K562 (cell line): ENCODE measurements around the gene GMEB2. TPM values are rescaled to one million over a fixed set of nuclear protein-coding genes. Genes with fewer than 3 reads are reported as not detected.

ENCODE experiments used
- ATAC-seq: fragments of 200-7000 bp; cut with Tn5 transposase; 3 replicates; pipeline ENCODE4 v1.9.1; 2020; ENCODE audit warnings: moderate library complexity
- BruUV-seq: library from RNA; stranded (reverse); fragments of 400-500 nt; replicated peaks from 2 replicates; lab custom pipeline; 2021; lab: Mats Ljungman, UMichigan
- CTCF ChIA-PET: fragments of 300-600 bp; formaldehyde crosslinking; extraction: SDS; loops from one replicate; lab custom pipeline; 2021; ENCODE audit warnings: low intra/inter-chr PET ratio; lab: Yijun Ruan, JAX
- POLR2A ChIA-PET: fragments of 300-600, 350-650 bp; sonication (Branson Sonifier 250); formaldehyde crosslinking; extraction: SDS; loops from one replicate; lab custom pipeline; 2021; ENCODE audit warnings: antibody characterized with exemption, inconsistent platforms; lab: Yijun Ruan, JAX
- DNase-seq, 4 experiments: peaks; one replicate each; pipeline versions ENCODE4 v3.0.0 to v3.0.0-alpha.2; 2011 to 2018; ENCODE audit warnings: low spot score in 3 of 4, mixed read lengths in 3 of 4; ENCODE audit errors: extremely low read depth in 1 of 4
- FAIRE-seq: peaks from 2 replicates; lab custom pipeline; 2011; peaks lifted over from hg19 to GRCh38; lab: Jason Lieb, UNC
- H2AFZ ChIP-seq: 2 replicates; pipeline ENCODE4 v1.6.0; 2011; ENCODE audit warnings: low read depth, low read length, control low read depth, inconsistent platforms
- H3K27ac ChIP-seq: fragments of 200-600 bp; 3 replicates; pipeline ENCODE4 v1.8.0; 2011; ENCODE audit warnings: low read depth, mild to moderate bottlenecking, control low read depth, inconsistent platforms, low read length, moderate library complexity, mixed read lengths; ENCODE audit errors: extremely low read depth
- H3K27me3 ChIP-seq, 2 experiments: fragments of 300-600 bp in 1 of 2; 2 replicates in 1 of 2; 3 replicates in 1 of 2; pipeline versions ENCODE4 v1.6.0 to v1.8.0; 2011; ENCODE audit warnings: inconsistent platforms in 2 of 2, low read length in 2 of 2, mild to moderate bottlenecking in 1 of 2, mixed read lengths in 1 of 2, moderate library complexity in 1 of 2; ENCODE audit not compliant: control insufficient read depth in 2 of 2, insufficient read depth in 2 of 2
- H3K36me3 ChIP-seq: fragments of 300-600 bp; 3 replicates; pipeline ENCODE4 v1.8.0; 2011; ENCODE audit warnings: mild to moderate bottlenecking, low read length, inconsistent platforms; ENCODE audit not compliant: control insufficient read depth, insufficient read depth
- H3K4me1 ChIP-seq, 2 experiments: fragments of 200-600 bp in 1 of 2; replicated peaks in 1 of 2; 2 replicates in 1 of 2; 3 replicates in 1 of 2; pipeline versions ENCODE4 v1.5.1 to v1.8.0; 2011; ENCODE audit warnings: inconsistent platforms in 2 of 2, low read length in 2 of 2, mild to moderate bottlenecking in 1 of 2, mixed read lengths in 1 of 2, moderate library complexity in 1 of 2; ENCODE audit not compliant: control insufficient read depth in 2 of 2, insufficient read depth in 2 of 2
- H3K4me2 ChIP-seq: 2 replicates; pipeline ENCODE4 v1.6.1; 2011; ENCODE audit warnings: low read length, control low read depth, inconsistent platforms, mixed read lengths; ENCODE audit not compliant: insufficient read depth
- H3K4me3 ChIP-seq: fragments of 200-600 bp; sonication (generic), shearing (Covaris generic); 2 replicates; pipeline ENCODE4 v1.5.1; 2016; ENCODE audit warnings: control low read depth, inconsistent platforms
- H3K79me2 ChIP-seq: fragments of 200-600 bp; 3 replicates; pipeline ENCODE4 v1.8.0; 2011; ENCODE audit warnings: low read length, inconsistent platforms; ENCODE audit not compliant: control insufficient read depth, insufficient read depth
- H3K9ac ChIP-seq, 2 experiments: 2 replicates each; pipeline versions ENCODE4 v1.6.0 to v1.6.1; 2011; ENCODE audit warnings: low read depth in 2 of 2, low read length in 2 of 2, control low read depth in 1 of 2, inconsistent platforms in 1 of 2, mild to moderate bottlenecking in 1 of 2, mixed read lengths in 1 of 2; ENCODE audit not compliant: insufficient read depth in 1 of 2
- H3K9me1 ChIP-seq: one replicate; pipeline ENCODE4 v1.6.0; 2011; ENCODE audit warnings: inconsistent platforms, mild to moderate bottlenecking, low read length, moderate library complexity; ENCODE audit not compliant: control insufficient read depth, insufficient read depth
- H3K9me3 ChIP-seq: replicated peaks from 2 replicates; pipeline ENCODE4 v1.5.1; 2011; ENCODE audit warnings: low read depth, low read length, inconsistent platforms; ENCODE audit not compliant: control insufficient read depth, insufficient read depth
- H4K20me1 ChIP-seq: replicated peaks from 2 replicates; pipeline ENCODE4 v1.6.1; 2011; ENCODE audit warnings: low read length, inconsistent platforms, mixed read lengths; ENCODE audit not compliant: control insufficient read depth, insufficient read depth
- ILK ChIP-seq: fragments of 450-650 bp; IDR thresholded peaks from 2 replicates; pipeline ENCODE4 v1.6.1; 2016; ENCODE audit warnings: missing genetic modification characterization, low read depth, mild to moderate bottlenecking, missing compliant biosample characterization, moderate library complexity, borderline replicate concordance
- TAF15 ChIP-seq: fragments of 200-400 bp; formaldehyde crosslinking; IDR thresholded peaks from 2 replicates; pipeline ENCODE4 v1.6.1; 2017; ENCODE audit warnings: mild to moderate bottlenecking, low read depth, low read length, moderate library complexity
- YBX1 ChIP-seq: fragments of 450-650 bp; IDR thresholded peaks from 2 replicates; pipeline ENCODE4 v1.7.1; 2016; ENCODE audit warnings: mild to moderate bottlenecking
- ZC3H11A ChIP-seq: IDR thresholded peaks from 2 replicates; pipeline ENCODE4 v1.6.1; 2012; ENCODE audit warnings: low read depth, low read length, improper control_type of control experiment
- ZKSCAN3 ChIP-seq: fragments of 250-450 bp; sonication (Bioruptor Pico); IDR thresholded peaks from 2 replicates; pipeline ENCODE4 v1.4.0; 2020
- WGBS: fragments of 100-300 bp; shearing (Covaris generic); methylation state at CpG from one replicate; pipeline ENCODE4 v1.1.6; 2016; ENCODE audit warnings: low coverage, mixed read lengths; ENCODE audit not compliant: insufficient coverage; ENCODE audit errors: missing lambda C conversion rate; 5-methylcytosine and 5-hydroxymethylcytosine counted together
- in situ Hi-C: fragments of 300-500 bp; cut with MboI; formaldehyde crosslinking; loops from 4 replicates; pipeline ENCODE4 v1.15.0; 2018; ENCODE audit warnings: inconsistent platforms, mixed read lengths
- intact Hi-C: fragments of 100-400 bp; cut with micrococcal nuclease; formaldehyde crosslinking; loops from 2 replicates; pipeline ENCODE4 v1.14.2; 2022
- polyA plus RNA-seq, 8 experiments: library from polyadenylated mRNA; depleted of rRNA in 4 of 8; stranded (reverse) in 5 of 8; unstranded in 3 of 8; fragments of >200 nt; fragmentation: Nextera tagmentation in 2 of 8; fragmentation: Illumina TruSeq in 1 of 8; extraction: Ambion mirVana in 2 of 8; extraction: Trizol in 1 of 8; gene quantifications; 2 replicates each; pipeline versions ENCODE4 v1.2.1 to v1.2.3, GENCODE V29; 2011 to 2014; ENCODE audit warnings: inconsistent platforms in 1 of 8, missing spikeins in 1 of 8
- total RNA-seq, 7 experiments: library from RNA; depleted of rRNA in 6 of 7; stranded (reverse); fragments of >200 nt in 6 of 7; fragmentation: Illumina TruSeq in 2 of 7; extraction: Trizol in 2 of 7; gene quantifications; 2 replicates each; pipeline versions ENCODE4 v1.2.1 to v1.2.3, GENCODE V29; 2011 to 2021; ENCODE audit warnings: low replicate concordance in 1 of 7
- TF ChIP-seq, protein P1 (sequence below), 3 experiments: fragments of 200-800 bp in 1 of 3; fragments of 250-450 bp in 1 of 3; fragments of 450-650 bp in 1 of 3; sonication (Bioruptor Pico) in 1 of 3; sonication (Bioruptor generic) in 1 of 3; formaldehyde crosslinking in 1 of 3; IDR thresholded peaks; 2 replicates each; pipeline versions ENCODE4 v1.6.1 to v1.8.0; 2016 to 2022; ENCODE audit warnings: mild to moderate bottlenecking in 2 of 3, missing genetic modification characterization in 2 of 3, missing compliant biosample characterization in 1 of 3, moderate library complexity in 1 of 3
- TF ChIP-seq, protein P2 (sequence below), 2 experiments: IDR thresholded peaks; 2 replicates each; pipeline ENCODE4 v1.6.1; 2012; ENCODE audit warnings: improper control_type of control experiment in 2 of 2, low read depth in 2 of 2, low read length in 2 of 2, borderline replicate concordance in 1 of 2

Gene GMEB2
- total and polyA plus RNA-seq, 9 of the 15 experiments (the other 6 are each of a cell fraction or from before 2014, with no cell fraction given) = 0.03 to 13.9 (median 6.3) TPM

DNA sequence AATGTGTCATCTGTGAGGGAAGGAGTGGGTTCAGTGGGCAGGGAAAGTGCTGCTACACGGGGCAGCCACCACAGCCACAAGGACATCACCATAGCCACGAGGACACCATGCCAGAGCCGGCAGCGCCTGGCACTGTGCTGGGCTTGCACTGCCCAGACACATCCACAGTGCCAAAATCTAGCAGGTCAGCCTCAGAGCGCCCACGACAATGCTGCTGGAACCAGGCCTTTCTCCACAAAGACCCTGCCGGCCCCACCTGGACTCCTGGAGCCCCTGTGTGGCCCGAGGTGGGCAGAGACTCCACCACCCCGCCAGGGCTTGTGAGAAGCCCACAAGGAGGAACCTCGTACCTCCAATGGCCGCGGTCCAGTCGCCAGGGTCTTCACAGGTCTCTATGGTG, 34.2 kb downstream of the GMEB2 start:
- BruUV-seq = no TSS peak
- TF ChIP-seq ZC3H11A = no peak
- TF ChIP-seq, protein P1, sequence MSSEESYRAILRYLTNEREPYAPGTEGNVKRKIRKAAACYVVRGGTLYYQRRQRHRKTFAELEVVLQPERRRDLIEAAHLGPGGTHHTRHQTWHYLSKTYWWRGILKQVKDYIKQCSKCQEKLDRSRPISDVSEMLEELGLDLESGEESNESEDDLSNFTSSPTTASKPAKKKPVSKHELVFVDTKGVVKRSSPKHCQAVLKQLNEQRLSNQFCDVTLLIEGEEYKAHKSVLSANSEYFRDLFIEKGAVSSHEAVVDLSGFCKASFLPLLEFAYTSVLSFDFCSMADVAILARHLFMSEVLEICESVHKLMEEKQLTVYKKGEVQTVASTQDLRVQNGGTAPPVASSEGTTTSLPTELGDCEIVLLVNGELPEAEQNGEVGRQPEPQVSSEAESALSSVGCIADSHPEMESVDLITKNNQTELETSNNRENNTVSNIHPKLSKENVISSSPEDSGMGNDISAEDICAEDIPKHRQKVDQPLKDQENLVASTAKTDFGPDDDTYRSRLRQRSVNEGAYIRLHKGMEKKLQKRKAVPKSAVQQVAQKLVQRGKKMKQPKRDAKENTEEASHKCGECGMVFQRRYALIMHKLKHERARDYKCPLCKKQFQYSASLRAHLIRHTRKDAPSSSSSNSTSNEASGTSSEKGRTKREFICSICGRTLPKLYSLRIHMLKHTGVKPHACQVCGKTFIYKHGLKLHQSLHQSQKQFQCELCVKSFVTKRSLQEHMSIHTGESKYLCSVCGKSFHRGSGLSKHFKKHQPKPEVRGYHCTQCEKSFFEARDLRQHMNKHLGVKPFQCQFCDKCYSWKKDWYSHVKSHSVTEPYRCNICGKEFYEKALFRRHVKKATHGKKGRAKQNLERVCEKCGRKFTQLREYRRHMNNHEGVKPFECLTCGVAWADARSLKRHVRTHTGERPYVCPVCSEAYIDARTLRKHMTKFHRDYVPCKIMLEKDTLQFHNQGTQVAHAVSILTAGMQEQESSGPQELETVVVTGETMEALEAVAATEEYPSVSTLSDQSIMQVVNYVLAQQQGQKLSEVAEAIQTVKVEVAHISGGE (CRISPR knock-in tag; IDR thresholded peaks at IDR 0.05) = no peak
- TF ChIP-seq TAF15 = no peak
- no peak for TF ChIP-seq YBX1
- no peak for TF ChIP-seq ZKSCAN3 (CRISPR knock-in tag)
- no peak for TF ChIP-seq ILK
- TF ChIP-seq, protein P2, sequence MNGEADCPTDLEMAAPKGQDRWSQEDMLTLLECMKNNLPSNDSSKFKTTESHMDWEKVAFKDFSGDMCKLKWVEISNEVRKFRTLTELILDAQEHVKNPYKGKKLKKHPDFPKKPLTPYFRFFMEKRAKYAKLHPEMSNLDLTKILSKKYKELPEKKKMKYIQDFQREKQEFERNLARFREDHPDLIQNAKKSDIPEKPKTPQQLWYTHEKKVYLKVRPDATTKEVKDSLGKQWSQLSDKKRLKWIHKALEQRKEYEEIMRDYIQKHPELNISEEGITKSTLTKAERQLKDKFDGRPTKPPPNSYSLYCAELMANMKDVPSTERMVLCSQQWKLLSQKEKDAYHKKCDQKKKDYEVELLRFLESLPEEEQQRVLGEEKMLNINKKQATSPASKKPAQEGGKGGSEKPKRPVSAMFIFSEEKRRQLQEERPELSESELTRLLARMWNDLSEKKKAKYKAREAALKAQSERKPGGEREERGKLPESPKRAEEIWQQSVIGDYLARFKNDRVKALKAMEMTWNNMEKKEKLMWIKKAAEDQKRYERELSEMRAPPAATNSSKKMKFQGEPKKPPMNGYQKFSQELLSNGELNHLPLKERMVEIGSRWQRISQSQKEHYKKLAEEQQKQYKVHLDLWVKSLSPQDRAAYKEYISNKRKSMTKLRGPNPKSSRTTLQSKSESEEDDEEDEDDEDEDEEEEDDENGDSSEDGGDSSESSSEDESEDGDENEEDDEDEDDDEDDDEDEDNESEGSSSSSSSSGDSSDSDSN (IDR thresholded peaks at IDR 0.05; ENCODE audit: borderline replicate concordance in 1 of 2, low read depth in 2 of 2, low read length in 2 of 2) = no peak
- Histone ChIP-seq H3K4me3 (no peak overlapping the region), H3K27me3 (no peaks in the 10 kb centered on the region), H3K79me2 (no peaks in the 10 kb centered on the region), H3K9me3 (no peaks in the 10 kb centered on the region), H3K27ac (no peak overlapping the region), H4K20me1 (no peaks in the 10 kb centered on the region), H3K4me2 (no peak overlapping the region), H3K4me1 (peaks cover 0 to 25% of the 10 kb centered on the region in 2 experiments; a peak in 2 of 5 replicates), H3K36me3 (peaks cover 49% of the 10 kb centered on the region; the same call in 2 of the 3 replicates), H3K9ac (peak overlapping the region in 1 of 2 experiments; percentile 48; a peak in 1 of 4 replicates), H2AFZ (no peak overlapping the region), H3K9me1 (peaks cover 7% of the 10 kb centered on the region)
- ChIA-PET CTCF (interaction anchor here (0.6 kb wide), 1 partner anchor 9 kb away, joined by 3 read pairs; no protein-coding TSS in a partner anchor), POLR2A (interaction anchor here (0.9 kb wide), 1 partner anchor 53 kb away, joined by 7 read pairs; no protein-coding TSS in a partner anchor)
- 79% methylated on average over 13 of the region's 13 CpGs for WGBS
- FAIRE-seq (no peak), DNase-seq (no peak), ATAC-seq (no peak)
- in situ Hi-C loops (no loop called here), intact Hi-C loops (no loop called here)
